ENCODE data around the gene PLXNB2.
A peak's percentile ranks its signal among the peaks of the same experiment; 100 is the strongest.
"Not testable (repeated sequence)": the region's sequence is repeated elsewhere in the genome, so short reads cannot be mapped to it uniquely, and the experiment has no call there.

Gene PLXNB2, protein sequence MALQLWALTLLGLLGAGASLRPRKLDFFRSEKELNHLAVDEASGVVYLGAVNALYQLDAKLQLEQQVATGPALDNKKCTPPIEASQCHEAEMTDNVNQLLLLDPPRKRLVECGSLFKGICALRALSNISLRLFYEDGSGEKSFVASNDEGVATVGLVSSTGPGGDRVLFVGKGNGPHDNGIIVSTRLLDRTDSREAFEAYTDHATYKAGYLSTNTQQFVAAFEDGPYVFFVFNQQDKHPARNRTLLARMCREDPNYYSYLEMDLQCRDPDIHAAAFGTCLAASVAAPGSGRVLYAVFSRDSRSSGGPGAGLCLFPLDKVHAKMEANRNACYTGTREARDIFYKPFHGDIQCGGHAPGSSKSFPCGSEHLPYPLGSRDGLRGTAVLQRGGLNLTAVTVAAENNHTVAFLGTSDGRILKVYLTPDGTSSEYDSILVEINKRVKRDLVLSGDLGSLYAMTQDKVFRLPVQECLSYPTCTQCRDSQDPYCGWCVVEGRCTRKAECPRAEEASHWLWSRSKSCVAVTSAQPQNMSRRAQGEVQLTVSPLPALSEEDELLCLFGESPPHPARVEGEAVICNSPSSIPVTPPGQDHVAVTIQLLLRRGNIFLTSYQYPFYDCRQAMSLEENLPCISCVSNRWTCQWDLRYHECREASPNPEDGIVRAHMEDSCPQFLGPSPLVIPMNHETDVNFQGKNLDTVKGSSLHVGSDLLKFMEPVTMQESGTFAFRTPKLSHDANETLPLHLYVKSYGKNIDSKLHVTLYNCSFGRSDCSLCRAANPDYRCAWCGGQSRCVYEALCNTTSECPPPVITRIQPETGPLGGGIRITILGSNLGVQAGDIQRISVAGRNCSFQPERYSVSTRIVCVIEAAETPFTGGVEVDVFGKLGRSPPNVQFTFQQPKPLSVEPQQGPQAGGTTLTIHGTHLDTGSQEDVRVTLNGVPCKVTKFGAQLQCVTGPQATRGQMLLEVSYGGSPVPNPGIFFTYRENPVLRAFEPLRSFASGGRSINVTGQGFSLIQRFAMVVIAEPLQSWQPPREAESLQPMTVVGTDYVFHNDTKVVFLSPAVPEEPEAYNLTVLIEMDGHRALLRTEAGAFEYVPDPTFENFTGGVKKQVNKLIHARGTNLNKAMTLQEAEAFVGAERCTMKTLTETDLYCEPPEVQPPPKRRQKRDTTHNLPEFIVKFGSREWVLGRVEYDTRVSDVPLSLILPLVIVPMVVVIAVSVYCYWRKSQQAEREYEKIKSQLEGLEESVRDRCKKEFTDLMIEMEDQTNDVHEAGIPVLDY (N-terminal part only)

DNA sequence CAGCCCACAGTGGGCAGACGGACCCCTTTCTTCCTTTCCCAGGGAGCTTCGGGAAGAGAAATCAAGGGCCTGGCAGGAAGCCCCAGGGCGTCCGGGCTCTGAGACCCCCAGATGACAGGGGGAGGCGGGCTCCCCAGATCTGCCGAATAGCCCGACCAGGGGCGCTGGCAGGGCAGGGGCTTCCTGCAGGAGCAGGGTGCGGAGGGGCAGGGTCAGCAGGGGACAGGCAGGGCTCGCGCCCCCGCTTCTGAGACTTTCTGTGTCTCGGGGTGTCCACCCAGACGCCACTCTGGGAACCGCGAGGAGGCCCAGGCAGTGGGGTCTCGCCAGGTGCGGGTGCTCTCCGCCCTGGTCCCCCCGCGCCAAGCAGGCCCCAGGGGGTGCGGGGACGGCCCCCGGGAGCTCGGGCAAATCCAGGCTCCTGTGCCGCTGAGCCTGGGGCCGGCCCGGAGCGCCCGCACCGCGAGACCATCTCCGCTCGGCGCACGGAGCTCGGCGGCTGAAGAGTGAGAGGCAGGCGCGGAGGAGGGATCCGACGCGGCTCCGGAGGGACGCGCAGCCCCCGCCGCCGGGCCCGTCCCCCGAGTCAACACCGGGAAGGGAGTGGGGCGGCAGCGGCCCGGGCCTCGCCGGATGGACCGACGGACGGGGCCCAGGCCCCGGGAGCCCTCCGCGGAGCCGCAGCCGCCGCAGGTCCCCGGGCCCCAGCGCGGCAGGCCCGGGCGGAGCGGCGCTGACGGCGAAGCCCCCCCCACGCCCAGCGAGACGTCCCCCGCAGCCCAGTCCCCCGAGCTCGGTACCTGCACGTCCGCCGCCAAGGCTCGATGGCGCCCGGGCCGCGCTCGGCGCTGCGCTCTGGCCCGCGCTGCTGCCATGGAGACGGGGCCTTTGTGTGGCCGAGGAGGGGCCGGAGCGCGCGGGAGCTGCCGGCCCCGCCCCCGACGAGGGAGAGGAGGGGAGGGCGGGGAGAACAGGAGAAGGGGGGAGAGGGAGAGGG, at the start of gene PLXNB2:
TSS of gene PLXNB2 (minus strand) at position 894 of the 997 bp plus-strand sequence. CDS start 17,062 bp downstream, outside the sequence.
- DNase-seq = peak; percentile 80

DNA sequence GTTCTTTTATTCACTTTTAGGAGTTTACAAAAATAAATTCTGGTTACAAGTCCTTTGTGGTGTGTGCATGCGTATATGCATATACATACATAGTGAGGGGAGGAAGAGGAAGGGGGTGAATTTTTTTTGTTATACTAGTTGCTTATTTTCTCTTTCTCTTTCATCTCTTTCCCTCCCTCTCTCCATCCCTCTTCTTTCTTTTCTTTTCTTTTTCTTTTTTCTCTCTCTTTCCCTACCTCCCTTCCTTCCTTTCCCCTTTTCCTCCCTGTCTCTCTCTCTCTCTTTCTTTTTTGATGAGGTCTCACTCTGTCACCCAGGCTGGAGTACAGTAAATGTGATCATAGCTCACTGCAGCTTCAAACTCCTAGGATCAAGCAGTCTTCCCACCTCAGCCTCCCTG, 49.8 kb upstream of the PLXNB2 start:
- DNase-seq = no peak

DNA sequence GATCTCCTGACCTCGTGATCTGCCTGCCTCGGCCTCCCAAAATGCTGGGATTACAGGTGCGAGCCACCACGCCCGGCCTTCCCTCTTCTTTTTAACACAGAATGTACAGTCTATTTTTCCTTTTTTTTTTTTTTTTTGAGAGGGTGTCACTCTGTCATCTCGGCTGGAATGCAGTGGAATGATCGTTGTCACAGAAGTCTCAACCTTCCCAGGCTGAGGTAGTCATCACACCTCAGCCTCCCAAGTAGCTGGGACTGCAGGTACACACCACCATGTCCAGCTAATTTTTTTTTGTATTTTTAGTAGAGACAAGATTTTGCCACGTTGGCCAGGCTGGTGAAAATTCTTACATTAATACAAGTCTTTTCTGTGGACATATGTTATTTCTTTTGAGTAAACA, 48.7 kb upstream of the PLXNB2 start:
- no peak for DNase-seq

DNA sequence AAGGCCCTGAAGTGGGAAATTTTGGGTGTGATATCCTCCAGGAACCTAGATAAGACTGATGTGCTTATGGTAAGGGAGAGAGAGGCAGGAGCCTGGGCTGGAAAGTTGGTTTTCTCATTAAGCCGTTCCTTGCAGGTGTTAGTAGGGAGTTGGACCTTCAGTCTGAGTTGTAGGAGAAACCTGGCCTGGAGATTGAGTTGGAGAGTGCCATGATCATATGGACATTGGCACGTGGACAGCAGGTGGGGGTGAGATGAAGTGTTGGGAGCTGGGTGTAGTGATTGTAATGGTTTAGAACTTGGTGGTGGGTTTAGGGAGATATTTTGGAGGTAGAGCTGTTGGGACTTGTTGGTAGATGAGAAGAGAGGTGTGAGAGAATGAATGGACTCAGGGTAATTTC, 40.6 kb upstream of the PLXNB2 start:
- DNase-seq = no peak

DNA sequence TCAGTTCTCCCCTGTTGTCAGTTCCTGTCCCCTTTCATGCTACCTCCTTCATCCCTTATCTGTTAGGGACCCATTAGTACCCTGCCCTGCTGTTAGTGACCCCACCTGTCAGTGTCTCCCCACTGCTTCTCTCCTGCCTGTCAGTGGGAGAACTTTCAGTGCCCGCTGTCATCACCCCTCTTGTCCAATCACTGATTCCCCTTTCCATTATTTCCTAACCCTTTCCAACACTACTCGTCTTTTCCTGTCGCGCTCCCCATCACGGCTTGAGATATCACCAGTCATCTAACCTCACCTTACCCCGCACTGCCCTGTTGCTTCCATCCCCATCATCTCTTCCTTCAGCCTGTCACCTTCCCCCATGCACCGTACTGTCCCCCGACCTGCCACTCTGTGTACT, 39.7 kb upstream of the PLXNB2 start:
- DNase-seq = no peak

DNA sequence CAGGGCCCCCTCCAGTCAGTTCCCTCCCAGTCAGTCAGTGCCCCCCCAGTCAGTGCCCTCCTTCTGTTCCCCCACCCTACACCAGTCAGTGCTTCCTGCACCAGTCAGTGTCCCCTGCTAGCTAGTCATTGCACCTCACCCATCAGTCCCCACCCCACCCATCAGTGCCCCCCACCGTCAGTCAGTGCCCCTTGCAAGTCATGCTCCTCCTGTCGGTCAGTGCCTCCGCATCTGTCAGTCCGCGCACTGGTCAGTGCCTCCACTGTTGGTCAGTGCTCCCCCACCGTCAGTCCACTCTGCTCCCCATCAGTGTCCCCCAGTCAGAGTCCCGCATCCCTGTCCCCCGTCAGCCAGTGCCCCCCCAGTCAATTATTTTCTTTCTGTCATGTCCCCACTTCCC, 39.0 kb upstream of the PLXNB2 start:
- DNase-seq = no peak

DNA sequence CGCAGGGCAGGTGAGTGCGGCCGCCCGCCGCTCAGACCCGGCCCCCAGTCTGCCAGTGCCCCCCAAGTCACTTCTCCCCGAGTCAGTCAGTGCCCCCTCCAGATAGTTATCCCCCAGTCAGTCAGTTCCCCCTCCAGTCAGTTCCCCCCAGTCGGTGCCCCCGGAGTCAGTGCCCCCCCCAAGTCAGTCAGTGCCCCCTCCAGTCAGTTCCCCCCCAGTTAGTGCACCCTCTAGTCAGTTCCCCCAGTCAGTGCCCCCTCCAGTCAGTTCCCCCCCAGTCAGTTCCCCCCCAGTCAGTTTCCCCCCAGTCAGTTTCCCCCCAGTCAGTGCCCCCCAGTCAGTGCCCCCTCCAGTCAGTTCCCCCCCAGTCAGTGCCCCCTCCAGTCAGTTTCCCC, 36.1 kb upstream of the PLXNB2 start:
- DNase-seq = no peak

DNA sequence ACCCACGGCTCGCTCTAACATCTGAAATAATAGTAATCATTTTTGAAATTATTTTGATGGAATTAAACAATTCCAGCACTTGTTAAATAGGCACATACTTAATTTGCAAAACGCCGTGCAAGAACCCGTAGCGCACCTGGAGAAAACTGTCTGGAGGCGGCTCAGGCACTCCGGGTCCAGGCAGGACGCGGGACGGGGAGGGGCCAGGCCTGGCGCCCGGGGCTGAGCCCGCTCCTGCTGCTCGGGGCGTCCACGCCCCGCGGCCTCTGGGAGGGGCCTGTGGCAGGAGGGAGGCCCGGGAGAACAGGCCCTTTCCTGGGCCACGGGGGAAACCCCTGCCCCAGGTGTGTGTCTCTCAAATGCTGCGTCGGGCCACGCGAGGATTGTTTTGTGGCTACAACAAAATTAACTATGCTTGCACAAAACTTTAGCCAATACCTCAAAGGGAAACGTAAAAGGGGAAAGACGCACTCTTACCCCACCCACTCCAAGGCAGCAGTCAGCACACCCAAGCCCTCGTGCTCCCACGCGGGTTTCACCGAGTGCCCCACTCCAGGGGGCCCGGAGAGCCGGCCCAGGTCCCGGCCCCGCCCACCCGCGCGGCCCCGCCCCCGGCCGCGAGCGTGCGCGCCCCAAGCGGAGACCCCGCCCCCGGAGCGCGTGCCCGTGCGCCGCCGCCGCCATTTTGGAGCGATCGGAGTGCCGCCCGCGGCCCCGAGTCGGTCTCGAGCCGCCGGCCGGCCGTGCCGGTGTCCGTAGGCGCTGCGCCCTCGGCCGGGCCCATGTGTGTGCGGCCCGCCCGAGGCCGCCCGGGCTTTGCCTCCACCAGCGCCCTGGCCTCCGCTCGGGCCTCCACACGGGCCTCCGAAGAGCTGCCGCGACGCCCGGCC, 35.5 kb upstream of the PLXNB2 start, which contains the start of gene PPP6R2:
TSS of gene PPP6R2 (plus strand) at position 677 of the 890 bp plus-strand sequence. CDS start 50,582 bp downstream, outside the sequence.
- peak; percentile 70 for DNase-seq

DNA sequence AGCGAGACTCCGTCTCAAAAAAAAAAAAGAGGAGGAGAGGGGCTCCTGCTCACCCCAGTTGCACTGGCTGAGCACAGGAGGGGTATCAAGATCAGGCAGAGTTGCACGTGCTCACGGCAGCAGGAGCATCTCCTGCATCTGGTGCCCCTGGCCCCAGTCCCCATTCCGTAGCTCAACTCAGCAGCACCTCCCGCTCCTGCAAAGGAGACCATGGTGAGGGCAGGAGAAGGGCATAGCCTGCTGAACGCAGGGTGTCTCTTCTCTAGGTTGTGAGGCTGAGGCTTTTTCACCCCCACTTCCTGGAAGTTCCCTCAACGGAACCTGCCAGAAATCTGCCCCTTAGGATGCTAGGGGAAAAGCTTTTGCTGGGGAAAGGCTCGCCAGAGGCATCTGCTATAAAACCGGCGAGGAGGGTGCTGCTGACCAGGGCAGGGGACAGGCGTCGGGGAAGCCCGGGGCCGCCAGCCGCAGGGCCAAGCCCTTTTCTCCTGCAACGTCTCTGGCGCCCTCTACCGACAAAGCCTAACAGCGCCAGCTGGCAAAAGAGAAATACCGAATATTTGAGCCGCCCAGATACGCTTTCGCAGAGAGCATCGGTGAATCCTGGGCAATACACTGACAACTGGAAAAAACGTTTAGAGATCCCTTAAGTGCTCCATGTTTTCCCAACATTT, 34.7 kb upstream of the PLXNB2 start:
- peak; percentile 78 for DNase-seq

DNA sequence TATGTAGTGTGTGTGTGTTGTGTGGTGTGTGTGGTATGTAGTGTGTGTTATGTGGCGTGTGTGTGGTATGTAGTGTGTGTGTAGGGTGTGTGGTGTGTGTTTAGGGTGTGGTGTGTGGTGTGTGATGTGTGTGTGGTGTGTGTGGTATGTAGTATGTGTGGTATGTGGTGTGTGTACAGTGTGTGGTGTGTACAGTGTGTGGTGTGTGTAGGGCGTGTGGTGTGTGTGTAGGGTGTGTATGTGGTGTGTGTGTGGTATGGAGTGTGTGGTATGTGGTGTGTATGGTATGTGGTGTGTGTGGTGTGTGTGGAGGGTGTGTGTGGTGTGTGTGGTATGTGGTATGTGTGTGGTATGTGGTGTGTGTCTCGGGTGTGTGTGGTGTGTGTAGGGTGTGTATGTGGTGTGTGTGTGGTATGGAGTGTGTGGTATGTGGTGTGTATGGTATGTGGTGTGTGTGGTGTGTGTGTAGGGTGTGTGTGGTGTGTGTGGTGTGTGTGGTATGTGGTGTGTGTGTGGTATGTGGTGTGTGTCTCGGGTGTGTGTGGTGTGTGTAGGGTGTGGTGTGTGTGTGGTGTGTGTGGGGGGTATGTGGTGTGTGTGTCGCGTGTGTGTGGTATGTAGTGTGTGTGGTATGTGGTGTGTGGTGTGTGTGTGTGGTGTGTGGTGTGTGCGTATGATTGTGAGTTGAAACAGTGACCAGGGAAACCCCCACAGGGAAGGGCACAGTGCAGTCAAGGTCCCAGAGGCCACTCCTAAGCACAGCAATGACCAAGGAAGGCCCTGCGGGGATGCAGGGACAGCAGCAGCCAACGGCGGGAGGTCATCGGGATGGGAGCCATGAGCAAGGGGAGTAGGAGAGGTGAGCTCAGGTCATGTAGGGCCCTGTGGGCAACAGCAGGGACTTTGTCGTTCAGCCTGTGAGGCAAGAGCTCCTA, 32.8 kb upstream of the PLXNB2 start:
- peak; percentile 20 for DNase-seq

DNA sequence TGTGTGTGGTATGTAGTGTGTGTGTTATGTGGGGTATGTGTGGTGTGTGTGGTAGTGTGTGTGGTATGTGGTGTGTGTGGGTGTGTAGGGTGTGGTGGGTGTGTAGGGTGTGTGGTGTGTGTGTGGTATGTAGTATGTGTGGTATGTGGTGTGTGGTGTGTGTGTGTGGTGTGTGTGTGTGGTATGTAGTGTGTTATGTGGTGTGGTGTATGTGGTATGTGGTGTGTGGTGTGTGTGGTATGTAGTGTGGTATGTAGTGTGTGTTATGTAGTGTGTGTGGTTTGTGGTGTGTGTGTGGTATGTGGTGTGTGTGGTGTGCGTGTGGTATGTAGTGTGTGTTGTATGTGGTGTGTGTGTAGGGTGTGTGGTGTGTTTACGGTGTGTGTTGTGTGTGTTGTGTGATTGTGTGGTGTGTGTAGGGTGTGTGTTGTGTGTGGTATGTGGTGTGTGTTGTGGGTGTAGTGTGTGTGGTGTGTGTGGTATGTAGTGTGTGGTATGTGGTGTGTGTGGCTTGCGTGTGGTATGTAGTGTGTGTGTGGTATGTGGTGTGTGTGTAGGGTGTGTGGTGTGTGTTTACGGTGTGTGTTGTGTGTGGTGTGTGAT, 31.5 kb upstream of the PLXNB2 start:
- no peak for DNase-seq

DNA sequence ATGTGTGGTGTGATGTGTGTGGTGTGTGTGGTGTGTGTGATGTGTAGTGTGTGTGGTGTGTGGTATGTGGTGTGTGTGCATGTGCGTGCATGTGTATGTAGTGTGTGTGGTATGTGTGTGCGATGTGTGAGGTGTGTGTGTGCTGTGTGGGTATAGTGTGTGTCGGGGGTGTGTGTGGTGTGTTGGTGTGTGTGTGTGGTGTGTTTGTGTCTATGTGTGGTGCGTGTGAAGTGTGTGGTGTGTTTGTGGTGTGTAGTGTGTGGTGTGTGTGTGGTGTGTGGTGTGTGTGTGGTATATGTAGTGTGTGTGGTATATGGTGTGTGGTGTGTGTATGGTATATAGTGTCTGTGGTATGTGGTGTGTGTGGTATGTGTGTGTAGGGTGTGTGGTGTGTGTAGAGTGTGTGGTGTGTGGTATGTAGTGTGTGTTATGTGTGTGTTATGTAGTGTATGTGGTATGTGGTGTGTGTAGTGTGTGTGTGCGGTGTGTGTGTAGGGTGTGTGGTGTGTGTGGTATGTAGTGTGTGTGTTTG, 30.7 kb upstream of the PLXNB2 start:
- no peak for DNase-seq

DNA sequence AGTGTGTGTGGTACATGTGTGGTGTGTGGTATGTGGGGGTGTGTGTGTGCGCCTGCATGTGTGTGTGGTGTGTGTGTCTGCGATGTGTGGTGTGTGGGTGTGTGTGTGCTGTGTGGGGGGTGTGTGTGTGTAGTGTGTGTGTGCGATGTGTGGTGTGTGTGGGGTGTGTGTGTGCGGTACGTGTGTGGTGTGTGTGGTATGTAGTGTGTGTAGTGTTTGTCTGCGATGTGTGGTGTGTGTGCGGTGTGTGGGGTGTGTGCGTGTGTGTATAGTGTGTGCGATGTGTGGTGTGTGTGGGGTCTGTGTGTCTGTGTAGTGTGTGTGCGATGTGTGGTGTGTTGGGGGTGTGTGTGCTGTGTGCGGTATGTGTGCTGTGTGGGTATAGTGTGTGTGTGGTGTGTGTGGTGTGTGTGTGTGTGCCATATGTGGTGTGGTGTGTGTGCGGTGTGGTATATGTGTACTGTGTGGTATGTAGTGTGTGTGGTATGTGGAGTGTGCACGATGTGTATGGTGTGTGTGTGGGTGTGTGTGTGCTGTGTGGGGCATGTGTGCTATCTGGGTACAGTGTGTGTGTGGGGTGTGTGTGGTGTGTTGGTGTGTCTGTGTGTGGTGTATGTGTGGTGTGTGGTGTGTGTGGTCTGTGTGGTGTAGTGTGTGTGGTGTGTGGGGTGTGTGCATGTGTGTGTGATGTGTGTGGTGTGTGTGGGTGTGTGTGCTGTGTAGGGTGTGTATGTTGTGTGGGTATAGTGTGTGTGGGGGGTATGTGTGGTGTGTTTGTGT, 30.0 kb upstream of the PLXNB2 start:
- no peak for DNase-seq

DNA sequence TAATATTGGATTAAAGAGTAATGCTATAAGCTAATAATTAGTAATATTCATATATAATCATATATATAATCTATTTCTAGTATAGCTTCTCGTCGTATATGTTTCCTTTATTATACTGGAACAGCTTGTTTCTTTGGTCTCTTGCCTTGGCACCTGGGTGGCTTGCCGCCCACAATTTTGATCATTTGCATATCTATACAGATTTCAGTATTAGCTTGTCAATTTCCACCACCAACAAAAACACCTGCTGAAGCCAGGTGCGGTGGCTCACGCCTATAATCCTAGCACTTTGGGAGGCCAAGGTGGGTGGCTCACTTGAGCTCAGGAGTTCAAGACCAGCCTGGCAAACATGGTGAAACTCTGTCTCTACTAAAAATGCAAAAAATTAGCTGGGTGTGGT, 27.0 kb upstream of the PLXNB2 start:
- DNase-seq = not testable (repeated sequence)

DNA sequence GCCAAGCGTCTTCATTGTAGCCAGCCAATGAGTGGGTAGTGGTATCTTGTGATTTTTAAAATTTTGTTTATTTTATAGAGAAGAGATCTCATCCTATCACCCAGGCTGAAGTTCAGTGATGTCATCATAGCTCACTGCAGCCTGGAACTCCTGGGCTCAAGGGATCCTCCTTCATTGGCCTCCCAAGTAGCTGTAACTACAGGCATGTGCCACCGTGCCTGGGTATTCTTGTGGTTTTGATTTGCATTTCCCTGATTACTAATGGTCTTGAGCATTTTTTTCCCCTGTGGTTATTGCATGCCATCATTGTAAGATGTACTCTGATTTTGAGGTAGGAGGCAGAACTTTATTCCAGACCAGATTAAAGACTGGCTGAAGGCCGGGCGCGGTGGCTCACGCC, 21.8 kb upstream of the PLXNB2 start:
- DNase-seq = peak; percentile 51

DNA sequence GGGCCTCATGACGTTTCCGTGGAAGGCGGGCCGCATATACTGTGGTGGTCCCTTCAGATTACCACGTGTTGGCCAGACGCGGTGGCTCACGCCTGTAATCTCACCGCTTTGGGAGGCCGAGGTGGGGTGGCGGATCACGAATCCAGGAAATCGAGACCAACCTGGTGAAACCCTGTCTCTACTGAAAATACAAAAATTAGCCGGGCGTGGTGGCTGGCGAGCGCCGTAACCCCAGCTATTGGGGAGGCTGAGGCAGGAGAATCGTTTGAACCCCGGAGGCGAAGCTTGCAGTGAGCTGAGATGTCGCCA, 20.2 kb upstream of the PLXNB2 start:
- no peak for DNase-seq

DNA sequence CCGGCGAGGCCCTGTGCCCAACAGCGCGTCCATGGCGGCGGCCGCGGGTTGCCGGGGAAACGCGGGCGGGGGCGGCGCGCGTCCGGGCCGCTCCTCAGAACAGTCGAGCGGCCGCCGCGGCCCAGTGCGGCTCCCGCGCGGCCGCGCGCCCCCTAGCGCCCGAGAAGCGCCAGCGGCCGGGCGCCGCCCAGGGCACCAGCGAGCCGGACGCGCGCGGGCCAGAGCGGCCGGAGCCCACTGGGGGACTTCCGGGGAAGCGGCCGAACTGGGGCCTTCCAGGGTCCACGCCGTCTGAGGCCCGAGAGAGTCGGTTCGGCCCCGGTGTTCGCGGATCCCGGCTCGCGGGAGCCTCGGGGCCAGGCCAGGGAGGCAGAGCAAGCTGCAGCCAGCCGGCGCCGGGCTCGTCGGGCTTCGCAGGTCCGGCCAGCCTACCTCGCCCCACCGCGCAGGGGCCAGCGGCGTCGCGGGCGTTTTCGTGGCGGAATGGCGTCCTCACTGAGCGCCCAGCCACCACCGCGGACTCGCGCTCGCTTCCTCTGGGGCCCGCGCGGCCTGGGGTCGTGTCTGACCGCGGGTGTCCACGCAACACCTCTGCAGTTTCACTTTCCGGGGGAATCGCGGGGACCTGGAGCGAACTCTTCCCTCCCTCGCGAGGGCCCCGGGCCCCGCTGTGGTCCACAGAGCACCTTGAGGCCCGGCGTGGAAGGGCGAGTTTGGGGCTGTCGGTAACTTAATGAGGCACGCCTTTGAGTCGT, 19.7 kb upstream of the PLXNB2 start, which contains the start of gene DENND6B:
TSS of gene DENND6B (minus strand) at position 57 of the 755 bp plus-strand sequence. CDS start at position 33, 24 bp downstream.
- peak; percentile 77 for DNase-seq
